Natural killer cell treated with Interleukin-12 subunit alpha and Interleukin-12 subunit beta and Interleukin-15 and Interleukin-18, amount 100 ng/mL, for 72 hours (primary cell): ENCODE measurements around the gene COL1A2. TPM values are rescaled to one million over a fixed set of nuclear protein-coding genes. Genes with fewer than 3 reads are reported as not detected.

ENCODE experiments used
- ATAC-seq, 2 donors: fragments of 150-1000 bp; cut with Tn5 transposase in 1 of 2; sonication (Bioruptor Pico), chemical (Tn5 transposase) in 1 of 2; 2 replicates each; pipeline ENCODE4 v1.10.0; 2021
- DNase-seq: peaks from one replicate; pipeline ENCODE4 v3.0.0; 2022; ENCODE audit warnings: low spot score
- H3K27ac Mint-ChIP-seq, 2 donors: 1 replicate in 1 of 2; 2 replicates in 1 of 2; pipeline ENCODE4 v1.8.0; 2022; ENCODE audit warnings: mixed read lengths in 2 of 2, mild to moderate bottlenecking in 1 of 2, moderate library complexity in 1 of 2
- H3K27me3 Mint-ChIP-seq, 2 donors: 1 replicate in 1 of 2; 2 replicates in 1 of 2; pipeline ENCODE4 v1.8.0; 2022; ENCODE audit warnings: mixed read lengths in 2 of 2
- H3K36me3 Mint-ChIP-seq: one replicate; pipeline ENCODE4 v1.8.0; 2022; ENCODE audit warnings: mixed read lengths
- H3K4me1 Mint-ChIP-seq, 2 donors: 1 replicate in 1 of 2; 2 replicates in 1 of 2; pipeline ENCODE4 v1.8.0; 2022; ENCODE audit warnings: low read depth in 2 of 2, mixed read lengths in 2 of 2, mild to moderate bottlenecking in 1 of 2
- H3K4me3 Mint-ChIP-seq: one replicate; pipeline ENCODE4 v1.8.0; 2022; ENCODE audit warnings: mixed read lengths
- H3K9me3 Mint-ChIP-seq: 2 replicates; pipeline ENCODE4 v1.8.0; 2022; ENCODE audit warnings: mixed read lengths
- total RNA-seq, 2 donors: library from RNA; stranded (reverse); gene quantifications; one replicate each; pipeline ENCODE4 v1.2.3, GENCODE V29; 2022

Gene COL1A2
- total RNA-seq, 2 donors from 2014 or later = not detected

DNA sequence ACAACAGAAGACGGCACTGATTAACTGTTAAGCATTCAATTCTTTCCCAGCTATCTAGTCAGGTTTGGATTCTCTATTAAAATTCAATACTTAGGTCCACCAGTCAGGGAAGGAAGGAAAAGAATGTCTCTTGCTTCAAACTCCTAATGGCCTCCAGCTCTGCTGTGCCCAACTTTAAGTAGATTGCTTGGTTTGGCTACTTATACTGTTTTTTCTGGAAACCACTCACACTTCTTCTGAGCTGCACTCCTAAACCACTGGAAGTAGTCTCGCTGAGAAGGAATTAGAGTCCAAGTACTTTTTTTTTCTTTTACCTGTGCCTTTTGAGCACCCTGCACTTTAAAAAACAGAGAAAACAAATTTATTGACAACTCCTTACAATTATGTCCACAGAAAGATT lies 26.7 kb upstream of the COL1A2 start:
- peaks cover 0 to 9% of the 10 kb centered on the region in 2 donors for H3K27me3 Mint-ChIP-seq
- no peak overlapping the region for H3K4me3 Mint-ChIP-seq
- H3K36me3 Mint-ChIP-seq = no peaks in the 10 kb centered on the region
- H3K9me3 Mint-ChIP-seq = no peaks in the 10 kb centered on the region
- DNase-seq (no peak), ATAC-seq (no peak)
- no peak overlapping the region for H3K27ac Mint-ChIP-seq
- no peaks in the 10 kb centered on the region for H3K4me1 Mint-ChIP-seq

- no peak for ATAC-seq
- no peaks in the 10 kb centered on the region for H3K36me3 Mint-ChIP-seq
- H3K4me1 Mint-ChIP-seq = no peaks in the 10 kb centered on the region
- no peak overlapping the region for H3K4me3 Mint-ChIP-seq
- no peak for DNase-seq
- H3K27ac Mint-ChIP-seq = no peak overlapping the region
- peaks cover 0 to 9% of the 10 kb centered on the region in 2 donors for H3K27me3 Mint-ChIP-seq
- H3K9me3 Mint-ChIP-seq = no peaks in the 10 kb centered on the region
Measured at GRCh38 chr7:94368371-94368791, 26.3 kb upstream of the COL1A2 start.

GRCh38 chr7:94374231-94374630 lies 20.5 kb upstream of the COL1A2 start:
- Mint-ChIP-seq H3K9me3 (peaks cover 5% of the 10 kb centered on the region), H3K4me1 (no peaks in the 10 kb centered on the region), H3K27me3 (peaks cover 5 to 19% of the 10 kb centered on the region in 2 donors), H3K36me3 (no peaks in the 10 kb centered on the region), H3K4me3 (no peak overlapping the region), H3K27ac (no peak overlapping the region)
- no peak for DNase-seq
- no peak for ATAC-seq

- DNase-seq (no peak), ATAC-seq (no peak)
- no peak overlapping the region for H3K27ac Mint-ChIP-seq
- peaks cover 5% of the 10 kb centered on the region for H3K9me3 Mint-ChIP-seq
- no peaks in the 10 kb centered on the region for H3K4me1 Mint-ChIP-seq
- H3K4me3 Mint-ChIP-seq = no peak overlapping the region
- H3K27me3 Mint-ChIP-seq = peaks cover 7 to 25% of the 10 kb centered on the region in 2 donors
- H3K36me3 Mint-ChIP-seq = no peaks in the 10 kb centered on the region
Measured at GRCh38 chr7:94374721-94375566, 19.8 kb upstream of the COL1A2 start.

DNA sequence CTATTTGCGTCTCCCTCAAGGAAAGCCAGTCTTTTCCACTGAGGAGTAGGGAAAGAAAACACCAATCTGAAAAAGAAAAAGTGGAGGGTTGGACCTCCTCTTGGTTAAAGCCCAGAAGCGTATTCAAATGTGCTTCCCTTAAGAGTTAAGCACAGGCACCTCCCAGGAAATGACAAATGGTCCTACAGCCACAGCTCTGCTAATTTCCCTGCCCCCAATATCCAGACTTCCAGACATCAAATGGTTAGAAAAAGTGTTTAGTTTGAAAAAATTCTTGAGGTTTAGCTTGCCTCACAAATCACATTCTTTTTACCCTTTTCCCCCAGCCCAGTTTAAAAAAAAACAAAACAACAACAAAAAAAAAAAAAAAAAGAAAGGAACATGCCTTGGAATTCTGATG lies 19.0 kb upstream of the COL1A2 start:
- Mint-ChIP-seq H3K27ac (no peak overlapping the region), H3K9me3 (peaks cover 5% of the 10 kb centered on the region), H3K36me3 (no peaks in the 10 kb centered on the region), H3K4me1 (no peaks in the 10 kb centered on the region), H3K4me3 (no peak overlapping the region), H3K27me3 (peaks cover 7 to 25% of the 10 kb centered on the region in 2 donors)
- DNase-seq (no peak), ATAC-seq (no peak)

- no peak overlapping the region for H3K27ac Mint-ChIP-seq
Measured at GRCh38 chr7:94376281-94376680, 18.4 kb upstream of the COL1A2 start.

DNA sequence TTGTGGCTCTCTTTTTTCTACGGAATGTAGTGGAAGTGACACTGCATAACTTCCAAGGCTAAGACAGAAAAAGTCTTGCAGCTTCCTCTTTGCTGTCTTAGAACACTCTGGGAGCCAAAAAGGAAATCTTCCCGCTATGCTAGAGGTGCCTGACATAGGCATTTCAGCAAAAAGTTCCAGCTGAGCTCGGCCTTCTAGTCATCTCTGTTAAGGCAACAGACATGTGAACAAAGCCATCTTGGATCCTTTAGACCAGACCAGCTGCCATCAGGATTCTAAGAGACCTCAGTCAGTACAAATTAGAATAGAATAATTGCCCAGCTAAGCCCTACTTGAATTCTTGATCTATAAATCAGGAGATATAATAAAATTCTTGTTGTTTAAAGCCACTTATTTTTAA lies 16.3 kb upstream of the COL1A2 start:
- H3K4me3 Mint-ChIP-seq = no peak overlapping the region
- no peak for DNase-seq

More at GRCh38 chr7:94376281-94376680, 18.4 kb upstream of the COL1A2 start:
- no peak for DNase-seq
- H3K9me3 Mint-ChIP-seq = peaks cover 5% of the 10 kb centered on the region
- no peak for ATAC-seq
- peaks cover 7 to 25% of the 10 kb centered on the region in 2 donors for H3K27me3 Mint-ChIP-seq
- H3K4me1 Mint-ChIP-seq = no peaks in the 10 kb centered on the region
- H3K36me3 Mint-ChIP-seq = no peaks in the 10 kb centered on the region
- no peak overlapping the region for H3K4me3 Mint-ChIP-seq

DNA sequence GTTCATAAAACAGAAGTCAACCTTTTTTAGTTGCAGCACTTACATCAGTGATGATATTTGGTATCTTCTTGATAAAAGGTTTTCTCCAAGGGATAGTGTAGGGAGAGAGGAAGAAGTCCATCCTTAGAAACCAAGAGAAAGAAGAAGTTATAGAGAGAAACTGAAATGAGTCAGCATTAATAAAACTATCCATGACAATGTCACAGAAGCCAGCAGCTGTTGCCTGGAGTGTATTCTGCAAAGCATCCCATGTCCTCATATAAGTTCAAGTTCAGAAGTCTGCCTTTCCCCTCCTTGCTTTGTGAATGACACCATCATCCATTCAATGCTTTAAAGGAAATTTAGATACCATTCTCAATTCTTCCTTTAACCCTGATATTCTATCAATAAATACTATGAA lies 14.4 kb upstream of the COL1A2 start:
- ATAC-seq = no peak
- peaks cover 7 to 16% of the 10 kb centered on the region in 2 donors for H3K27me3 Mint-ChIP-seq
- no peak overlapping the region for H3K27ac Mint-ChIP-seq
- H3K36me3 Mint-ChIP-seq = no peaks in the 10 kb centered on the region
- H3K4me3 Mint-ChIP-seq = no peak overlapping the region
- peaks cover 5% of the 10 kb centered on the region for H3K9me3 Mint-ChIP-seq
- DNase-seq = no peak
- H3K4me1 Mint-ChIP-seq = no peaks in the 10 kb centered on the region

More for the DNA sequence above, 16.3 kb upstream of the COL1A2 start:
- no peaks in the 10 kb centered on the region for H3K36me3 Mint-ChIP-seq
- H3K27ac Mint-ChIP-seq = no peak overlapping the region
- peaks cover 7 to 16% of the 10 kb centered on the region in 2 donors for H3K27me3 Mint-ChIP-seq
- no peaks in the 10 kb centered on the region for H3K4me1 Mint-ChIP-seq
- peaks cover 5% of the 10 kb centered on the region for H3K9me3 Mint-ChIP-seq
- no peak for ATAC-seq

- H3K27ac Mint-ChIP-seq = no peak overlapping the region
- H3K36me3 Mint-ChIP-seq = no peaks in the 10 kb centered on the region
- no peak for DNase-seq
- H3K4me3 Mint-ChIP-seq = no peak overlapping the region
- peaks cover 7 to 15% of the 10 kb centered on the region in 2 donors for H3K27me3 Mint-ChIP-seq
- H3K9me3 Mint-ChIP-seq = peaks cover 5% of the 10 kb centered on the region
- no peak for ATAC-seq
- H3K4me1 Mint-ChIP-seq = no peaks in the 10 kb centered on the region
Measured at GRCh38 chr7:94382132-94382531, 12.6 kb upstream of the COL1A2 start.

DNA sequence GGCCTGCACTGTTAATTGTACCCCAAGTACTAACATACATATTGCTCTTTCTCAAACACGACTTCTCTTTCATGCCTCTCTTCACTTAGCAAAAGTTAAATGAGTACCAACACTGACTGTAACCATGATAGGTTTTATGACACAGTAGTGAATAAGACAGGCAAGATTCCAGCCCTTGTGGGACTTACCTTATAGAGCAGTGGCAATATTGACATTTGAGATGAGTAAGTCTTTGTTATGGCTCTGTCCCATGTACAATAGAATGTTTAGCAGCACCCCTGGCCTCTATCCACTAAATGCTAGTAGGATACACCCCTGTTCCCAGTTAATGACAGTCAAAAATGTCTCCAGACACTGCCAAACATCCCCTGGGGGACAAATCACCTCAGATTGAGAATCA lies 11.9 kb upstream of the COL1A2 start:
- Mint-ChIP-seq H3K4me1 (no peaks in the 10 kb centered on the region), H3K27me3 (peaks cover 2 to 9% of the 10 kb centered on the region in 2 donors), H3K4me3 (no peak overlapping the region), H3K27ac (no peak overlapping the region), H3K9me3 (no peaks in the 10 kb centered on the region), H3K36me3 (no peaks in the 10 kb centered on the region)
- no peak for ATAC-seq
- DNase-seq = no peak

GRCh38 chr7:94384315-94384714 lies 10.4 kb upstream of the COL1A2 start:
- no peaks in the 10 kb centered on the region for H3K36me3 Mint-ChIP-seq
- ATAC-seq (no peak), DNase-seq (no peak)
- no peaks in the 10 kb centered on the region for H3K9me3 Mint-ChIP-seq
- peaks cover 4 to 6% of the 10 kb centered on the region in 2 donors for H3K27me3 Mint-ChIP-seq
- H3K27ac Mint-ChIP-seq = no peak overlapping the region
- no peaks in the 10 kb centered on the region for H3K4me1 Mint-ChIP-seq
- no peak overlapping the region for H3K4me3 Mint-ChIP-seq

DNA sequence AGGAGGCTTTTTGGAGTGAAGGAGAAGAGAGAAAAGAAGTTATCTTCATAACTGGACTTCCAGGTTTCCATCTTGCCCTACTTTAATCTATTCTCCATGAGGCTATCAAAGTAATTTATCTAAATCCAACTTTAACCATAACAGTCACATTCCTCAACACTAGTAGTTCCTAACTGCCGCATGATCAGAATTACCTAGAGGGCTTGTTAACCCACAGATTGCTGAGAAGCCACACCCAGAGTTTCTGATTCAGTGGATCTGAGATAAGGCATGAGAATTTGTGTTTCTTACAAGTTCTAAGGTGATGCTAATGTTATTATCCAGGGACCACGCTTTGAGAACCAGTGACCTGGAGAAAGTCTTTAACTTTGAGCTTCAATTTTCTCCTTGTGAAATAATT lies 8.3 kb upstream of the COL1A2 start:
- no peaks in the 10 kb centered on the region for H3K36me3 Mint-ChIP-seq
- ATAC-seq (no peak), DNase-seq (no peak)
- no peak overlapping the region for H3K4me3 Mint-ChIP-seq
- H3K4me1 Mint-ChIP-seq = no peaks in the 10 kb centered on the region
- no peak overlapping the region for H3K27ac Mint-ChIP-seq
- no peaks in the 10 kb centered on the region for H3K9me3 Mint-ChIP-seq
- peaks cover 12 to 18% of the 10 kb centered on the region in 2 donors for H3K27me3 Mint-ChIP-seq

GRCh38 chr7:94388540-94388939 lies 6.2 kb upstream of the COL1A2 start:
- peaks cover 15 to 29% of the 10 kb centered on the region in 2 donors for H3K27me3 Mint-ChIP-seq
- no peak for ATAC-seq

GRCh38 chr7:94389381-94389780 lies 5.3 kb upstream of the COL1A2 start:
- Mint-ChIP-seq H3K27ac (no peak overlapping the region), H3K4me3 (no peak overlapping the region), H3K36me3 (no peaks in the 10 kb centered on the region), H3K9me3 (no peaks in the 10 kb centered on the region), H3K27me3 (peaks cover 16 to 32% of the 10 kb centered on the region in 2 donors), H3K4me1 (no peaks in the 10 kb centered on the region)
- ATAC-seq = no peak
- DNase-seq = no peak

More at GRCh38 chr7:94388540-94388939, 6.2 kb upstream of the COL1A2 start:
- no peaks in the 10 kb centered on the region for H3K4me1 Mint-ChIP-seq
- H3K9me3 Mint-ChIP-seq = no peaks in the 10 kb centered on the region
- no peak overlapping the region for H3K27ac Mint-ChIP-seq
- no peaks in the 10 kb centered on the region for H3K36me3 Mint-ChIP-seq
- no peak for DNase-seq
- H3K4me3 Mint-ChIP-seq = no peak overlapping the region
